K562 (cell line): ENCODE measurements around the gene PYGM. TPM values are rescaled to one million over a fixed set of nuclear protein-coding genes. Genes with fewer than 3 reads are reported as not detected.

Source experiments
- ATF6 ChIP-seq: sonication (generic); formaldehyde crosslinking; IDR thresholded peaks from 2 replicates; pipeline ENCODE4 v1.4.0; 2020; ENCODE audit warnings: mild to moderate bottlenecking, missing genetic modification reagents
- ATF7 ChIP-seq: fragments of 450-650 bp; IDR thresholded peaks from 2 replicates; pipeline ENCODE4 v1.7.1; 2014; ENCODE audit warnings: mild to moderate bottlenecking, moderate library complexity
- CBX2 ChIP-seq: fragments of 200-600 bp; sonication (generic); IDR thresholded peaks from one replicate; pipeline ENCODE4 v1.6.1; 2012; ENCODE audit warnings: mild to moderate bottlenecking, low read length, inconsistent platforms; ENCODE audit not compliant: insufficient read depth, poor library complexity, severe bottlenecking
- HDGF ChIP-seq: fragments of 450-650 bp; IDR thresholded peaks from 2 replicates; pipeline ENCODE4 v1.6.1; 2016
- KLF16 ChIP-seq: IDR thresholded peaks from 2 replicates; pipeline ENCODE4 v1.6.1; 2016; ENCODE audit warnings: antibody characterized with exemption
- MEF2A ChIP-seq: IDR thresholded peaks from 2 replicates; pipeline ENCODE4 v1.6.1; 2011; ENCODE audit warnings: low read depth, mild to moderate bottlenecking, low read length, moderate library complexity; ENCODE audit not compliant: control insufficient read depth
- RAD21 ChIP-seq, 2 experiments: fragments of 250-450 bp in 1 of 2; fragments of 450-650 bp in 1 of 2; sonication (Bioruptor Pico) in 1 of 2; formaldehyde crosslinking in 1 of 2; IDR thresholded peaks in 1 of 2; conservative IDR thresholded peaks in 1 of 2; 2 replicates each; pipeline versions ENCODE4 v1.4.0 to v1.8.0; 2020 to 2022; ENCODE audit warnings: mild to moderate bottlenecking in 2 of 2, moderate library complexity in 1 of 2
- RCOR1 ChIP-seq, 2 experiments: IDR thresholded peaks; 2 replicates each; pipeline ENCODE4 v1.6.1; 2012; ENCODE audit warnings: low read depth in 2 of 2, low read length in 2 of 2, borderline replicate concordance in 1 of 2, improper control_type of control experiment in 1 of 2
- SMAD4 ChIP-seq: fragments of 250-450 bp; sonication (Bioruptor Pico); conservative IDR thresholded peaks from 2 replicates; pipeline ENCODE4 v1.8.0; 2021; ENCODE audit warnings: inconsistent platforms, mild to moderate bottlenecking, moderate library complexity
- SMC3 ChIP-seq: conservative IDR thresholded peaks from 2 replicates; pipeline ENCODE4 v1.6.1; 2011; ENCODE audit warnings: low read depth, low read length, improper control_type of control experiment; ENCODE audit not compliant: insufficient read depth
- SREBF2 ChIP-seq: sonication (generic); formaldehyde crosslinking; IDR thresholded peaks from 2 replicates; pipeline ENCODE4 v1.4.0; 2020; ENCODE audit warnings: mild to moderate bottlenecking, missing genetic modification reagents
- SRF ChIP-seq, 2 experiments: fragments of 250-450, 450-650 bp in 1 of 2; sonication (Bioruptor Pico) in 1 of 2; sonication (generic) in 1 of 2; formaldehyde crosslinking; IDR thresholded peaks; 2 replicates each; pipeline versions ENCODE4 v1.5.0 to v1.5.1; 2020 to 2022; ENCODE audit warnings: mild to moderate bottlenecking in 1 of 2, missing genetic modification reagents in 1 of 2
- STAG1 ChIP-seq: sonication (generic); formaldehyde crosslinking; IDR thresholded peaks from 2 replicates; pipeline ENCODE4 v1.5.0; 2020; ENCODE audit warnings: missing genetic modification reagents, borderline replicate concordance
- TARDBP ChIP-seq: fragments of 450-650 bp; IDR thresholded peaks from 2 replicates; pipeline ENCODE4 v1.6.1; 2016
- TEAD2 ChIP-seq: fragments of 450-650 bp; IDR thresholded peaks from 2 replicates; pipeline ENCODE4 v1.6.1; 2016; ENCODE audit warnings: missing genetic modification characterization, control low read depth, missing compliant biosample characterization
- THAP7 ChIP-seq: fragments of 250-450 bp; sonication (Bioruptor Pico); IDR thresholded peaks from 2 replicates; pipeline ENCODE4 v1.5.0; 2021
- XRCC4 ChIP-seq: IDR thresholded peaks from one replicate; pipeline ENCODE4 v1.6.1; 2011; ENCODE audit not compliant: insufficient read depth, insufficient read length; ENCODE audit errors: extremely low read depth
- ZBED1 ChIP-seq: IDR thresholded peaks from 2 replicates; pipeline ENCODE4 v1.6.1; 2014
- ZBTB17 ChIP-seq: fragments of 450-650 bp; formaldehyde crosslinking; IDR thresholded peaks from 2 replicates; pipeline ENCODE4 v1.4.0; 2020; ENCODE audit warnings: mild to moderate bottlenecking
- ZC3H11A ChIP-seq: IDR thresholded peaks from 2 replicates; pipeline ENCODE4 v1.6.1; 2012; ENCODE audit warnings: low read depth, low read length, improper control_type of control experiment
- ZNF12 ChIP-seq: sonication (generic); formaldehyde crosslinking; IDR thresholded peaks from 2 replicates; pipeline ENCODE4 v1.4.0; 2020; ENCODE audit warnings: mild to moderate bottlenecking, missing genetic modification reagents
- polyA plus RNA-seq, 8 experiments: library from polyadenylated mRNA; depleted of rRNA in 4 of 8; stranded (reverse) in 5 of 8; unstranded in 3 of 8; fragments of >200 nt; fragmentation: Nextera tagmentation in 2 of 8; fragmentation: Illumina TruSeq in 1 of 8; extraction: Ambion mirVana in 2 of 8; extraction: Trizol in 1 of 8; gene quantifications; 2 replicates each; pipeline versions ENCODE4 v1.2.1 to v1.2.3, GENCODE V29; 2011 to 2014; ENCODE audit warnings: inconsistent platforms in 1 of 8, missing spikeins in 1 of 8
- total RNA-seq, 7 experiments: library from RNA; depleted of rRNA in 6 of 7; stranded (reverse); fragments of >200 nt in 6 of 7; fragmentation: Illumina TruSeq in 2 of 7; extraction: Trizol in 2 of 7; gene quantifications; 2 replicates each; pipeline versions ENCODE4 v1.2.1 to v1.2.3, GENCODE V29; 2011 to 2021; ENCODE audit warnings: low replicate concordance in 1 of 7
- TF ChIP-seq, protein P1 (sequence below), 3 experiments: IDR thresholded peaks in 2 of 3; conservative IDR thresholded peaks in 1 of 3; 2 replicates each; pipeline ENCODE4 v1.5.1; 2011 to 2012; ENCODE audit warnings: low read length in 3 of 3, mild to moderate bottlenecking in 3 of 3, control low read depth in 2 of 3, improper control_type of control experiment in 1 of 3, inconsistent platforms in 1 of 3, low read depth in 1 of 3, mixed read lengths in 1 of 3, moderate library complexity in 1 of 3; ENCODE audit not compliant: insufficient read depth in 2 of 3
- TF ChIP-seq, protein P2 (sequence below): sonication (generic); formaldehyde crosslinking; IDR thresholded peaks from 2 replicates; pipeline ENCODE4 v1.8.0; 2022; ENCODE audit warnings: missing genetic modification reagents, mild to moderate bottlenecking, moderate library complexity, borderline replicate concordance

PYGM gene
- total and polyA plus RNA-seq, 9 of the 15 experiments (the other 6 are each of a cell fraction or from before 2014, with no cell fraction given): 0.07 to 1.5 (median 0.68) TPM

GRCh38 chr11:64787526-64788320, 27.9 kb upstream of the PYGM start (continued):
- TF ChIP-seq ATF6 (CRISPR knock-in tag): no peak; the same call in 1 of the 2 replicates
- TF ChIP-seq RAD21 (CRISPR knock-in tag; conservative IDR thresholded peaks at IDR 0.05 in 1 of 2, IDR thresholded peaks at IDR 0.05 in 1 of 2): peak; percentile 60 to 80
- TF ChIP-seq HDGF: 0 out of 2 replicates have a peak, but pooled peaks have one; percentile 33
- 0 out of 2 replicates have a peak, but pooled peaks have one; percentile 22 for TF ChIP-seq ATF7
- TF ChIP-seq RCOR1 (IDR thresholded peaks at IDR 0.05; ENCODE audit: borderline replicate concordance in 1 of 2, low read depth in 2 of 2, low read length in 2 of 2): 0 out of 4 replicates have a peak, but pooled peaks of 1 of the 2 experiments have one; percentile 45
- TF ChIP-seq XRCC4: no peak
- peak; percentile 80 for TF ChIP-seq SMC3
- TF ChIP-seq ZC3H11A: 0 out of 2 replicates have a peak, but pooled peaks have one; percentile 54
- TF ChIP-seq STAG1 (CRISPR knock-in tag): peak; percentile 55; the same call in 1 of the 2 replicates
- no peak for TF ChIP-seq THAP7 (CRISPR knock-in tag)
- no peak for TF ChIP-seq MEF2A
- TF ChIP-seq, protein P1, sequence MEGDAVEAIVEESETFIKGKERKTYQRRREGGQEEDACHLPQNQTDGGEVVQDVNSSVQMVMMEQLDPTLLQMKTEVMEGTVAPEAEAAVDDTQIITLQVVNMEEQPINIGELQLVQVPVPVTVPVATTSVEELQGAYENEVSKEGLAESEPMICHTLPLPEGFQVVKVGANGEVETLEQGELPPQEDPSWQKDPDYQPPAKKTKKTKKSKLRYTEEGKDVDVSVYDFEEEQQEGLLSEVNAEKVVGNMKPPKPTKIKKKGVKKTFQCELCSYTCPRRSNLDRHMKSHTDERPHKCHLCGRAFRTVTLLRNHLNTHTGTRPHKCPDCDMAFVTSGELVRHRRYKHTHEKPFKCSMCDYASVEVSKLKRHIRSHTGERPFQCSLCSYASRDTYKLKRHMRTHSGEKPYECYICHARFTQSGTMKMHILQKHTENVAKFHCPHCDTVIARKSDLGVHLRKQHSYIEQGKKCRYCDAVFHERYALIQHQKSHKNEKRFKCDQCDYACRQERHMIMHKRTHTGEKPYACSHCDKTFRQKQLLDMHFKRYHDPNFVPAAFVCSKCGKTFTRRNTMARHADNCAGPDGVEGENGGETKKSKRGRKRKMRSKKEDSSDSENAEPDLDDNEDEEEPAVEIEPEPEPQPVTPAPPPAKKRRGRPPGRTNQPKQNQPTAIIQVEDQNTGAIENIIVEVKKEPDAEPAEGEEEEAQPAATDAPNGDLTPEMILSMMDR (IDR thresholded peaks at IDR 0.05 in 2 of 3, conservative IDR thresholded peaks at IDR 0.05 in 1 of 3; ENCODE audit: insufficient read depth in 2 of 3, low read depth in 1 of 3, low read length in 3 of 3): peak; percentile 85 to 92 (median 91)
- TF ChIP-seq TARDBP: no peak
- TF ChIP-seq, protein P2, sequence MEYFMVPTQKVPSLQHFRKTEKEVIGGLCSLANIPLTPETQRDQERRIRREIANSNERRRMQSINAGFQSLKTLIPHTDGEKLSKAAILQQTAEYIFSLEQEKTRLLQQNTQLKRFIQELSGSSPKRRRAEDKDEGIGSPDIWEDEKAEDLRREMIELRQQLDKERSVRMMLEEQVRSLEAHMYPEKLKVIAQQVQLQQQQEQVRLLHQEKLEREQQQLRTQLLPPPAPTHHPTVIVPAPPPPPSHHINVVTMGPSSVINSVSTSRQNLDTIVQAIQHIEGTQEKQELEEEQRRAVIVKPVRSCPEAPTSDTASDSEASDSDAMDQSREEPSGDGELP: peak; percentile 42; the same call in 1 of the 2 replicates
- TF ChIP-seq TEAD2: no peak
- TF ChIP-seq ZNF12 (CRISPR knock-in tag): no peak
- TF ChIP-seq CBX2: no peak
- peak in 1 of 2 experiments; percentile 69; a peak in 2 of 4 replicates for TF ChIP-seq SRF (CRISPR knock-in tag; IDR thresholded peaks at IDR 0.05)
- 0 out of 2 replicates have a peak, but pooled peaks have one; percentile 41 for TF ChIP-seq KLF16
- TF ChIP-seq ZBED1: no peak
- TF ChIP-seq ZBTB17: no peak
- TF ChIP-seq SMAD4 (CRISPR knock-in tag): 0 out of 2 replicates have a peak, but pooled peaks have one; percentile 33
- no peak for TF ChIP-seq SREBF2 (CRISPR knock-in tag)
